Esophagus mucosa (tissue), 1 donor: ENCODE data around the gene MTM1. TPM values are rescaled to one million over a fixed set of nuclear protein-coding genes. Genes with fewer than 3 reads are reported as not detected.

Source experiments
- ATAC-seq: fragments of 200-7000 bp; cut with Tn5 transposase; one replicate; pipeline ENCODE4 v1.9.1; 2020
- total RNA-seq: library from RNA; stranded (reverse); gene quantifications from one replicate; pipeline ENCODE4 v1.2.4, GENCODE V29; 2023
- donor health status: DM: yes; HTN: yes; CAD: no.

Gene MTM1
- total RNA-seq = 13.2 TPM

DNA sequence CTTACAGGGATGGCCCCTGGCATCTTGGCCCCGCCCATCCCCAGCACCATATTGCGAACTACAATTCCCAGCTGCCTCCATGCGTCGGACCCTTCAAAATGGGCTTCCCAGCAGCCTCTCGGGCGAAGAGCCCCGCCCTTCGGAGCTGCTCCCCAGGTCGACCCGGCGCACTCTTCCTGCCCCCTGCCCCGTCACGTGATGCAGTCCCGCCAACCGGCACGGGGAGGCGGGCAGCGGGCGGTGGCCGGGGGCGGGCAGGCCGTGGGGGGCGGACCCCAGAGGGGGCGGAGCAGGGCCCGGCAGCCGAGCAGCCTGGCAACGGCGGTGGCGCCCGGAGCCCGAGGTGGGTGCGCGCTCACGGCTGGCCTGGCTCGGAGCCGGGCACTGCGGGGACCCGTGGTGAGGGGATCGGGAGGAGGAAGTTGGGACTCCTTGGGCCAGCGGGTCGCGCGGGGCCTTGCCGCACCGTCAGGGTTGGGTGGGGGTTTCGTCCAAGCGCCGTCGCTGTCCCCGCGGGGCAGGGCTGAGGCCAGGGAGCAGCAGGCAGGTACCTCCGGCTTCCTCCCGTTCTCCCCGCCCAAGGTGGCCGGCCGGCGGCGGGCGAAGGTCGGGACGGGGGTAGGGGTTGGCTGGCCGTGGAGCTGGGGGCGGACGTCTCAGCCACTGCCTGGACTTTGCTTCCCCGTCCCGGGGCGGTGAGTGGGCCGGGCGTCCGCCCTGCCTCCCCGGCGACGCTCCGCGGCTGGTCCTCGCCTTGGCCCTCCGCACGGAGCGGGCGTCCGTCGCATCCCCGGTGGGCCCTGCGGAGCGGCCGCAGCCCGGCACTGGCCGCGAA, at the start of gene MTM1:
TSS of gene MTM1 (plus strand) at position 302 of the 835 bp plus-strand sequence. CDS start 23,994 bp downstream, outside the sequence.
- peak; percentile 96 for ATAC-seq

DNA sequence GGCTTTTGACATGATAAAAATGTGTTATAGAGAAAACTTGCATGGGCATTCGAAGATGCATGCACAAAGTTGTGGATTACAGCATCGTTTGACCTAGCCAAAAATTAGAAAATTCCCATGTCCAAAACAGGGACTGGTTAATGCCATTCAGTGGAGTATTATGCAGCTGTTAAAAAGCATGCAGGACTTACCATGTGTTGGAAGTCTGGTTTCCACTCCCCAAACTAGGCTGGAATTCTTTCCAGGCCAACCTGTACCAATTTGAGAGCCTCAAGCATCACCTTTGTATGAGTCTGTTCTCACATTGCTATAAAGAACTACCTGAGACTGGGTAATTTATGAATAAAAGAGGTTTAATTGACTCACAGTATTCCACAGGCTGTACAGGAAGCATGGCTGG, 45.9 kb upstream of the MTM1 start:
- no peak for ATAC-seq

DNA sequence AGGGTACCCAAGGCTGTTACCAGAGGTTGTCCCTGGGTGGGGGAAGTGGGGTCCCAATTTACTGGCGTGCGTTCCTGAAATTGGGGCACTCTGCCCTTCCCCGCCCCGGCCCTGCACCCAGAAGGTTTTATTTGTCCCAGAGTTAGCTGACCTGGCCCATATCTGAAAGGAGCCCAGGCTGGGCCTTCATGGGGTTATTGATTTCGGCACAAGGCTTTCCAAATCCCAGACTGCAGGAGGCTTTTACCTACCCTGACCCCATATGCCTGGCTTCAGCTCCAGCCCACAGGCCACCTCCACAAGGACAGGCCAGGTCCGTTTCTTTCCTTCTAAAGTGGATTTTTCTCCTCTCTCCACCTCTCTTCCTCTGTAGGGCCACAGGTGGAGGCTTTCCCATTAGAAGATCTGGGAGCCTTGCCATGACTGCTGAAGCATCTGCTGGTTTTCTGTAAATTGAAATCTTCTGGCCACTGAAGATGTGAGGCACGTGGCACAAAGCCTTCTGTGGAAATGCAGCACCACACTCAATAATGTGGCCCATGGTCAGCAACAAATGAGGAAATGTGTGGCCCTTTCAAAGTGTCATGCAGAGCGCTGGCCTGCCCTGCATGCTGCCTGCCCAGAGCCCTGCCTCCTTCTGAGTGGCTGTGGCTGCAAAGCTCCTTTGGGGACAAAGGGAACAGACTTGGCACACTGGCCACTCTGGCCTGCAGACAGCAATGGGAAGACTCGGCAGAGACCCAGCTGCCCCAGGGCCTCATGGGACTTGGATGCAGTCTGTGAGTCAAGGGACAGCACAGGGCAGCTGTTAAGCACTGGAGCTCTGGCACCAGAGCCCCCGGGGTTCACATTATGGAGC, 43.1 kb upstream of the MTM1 start:
- no peak for ATAC-seq

DNA sequence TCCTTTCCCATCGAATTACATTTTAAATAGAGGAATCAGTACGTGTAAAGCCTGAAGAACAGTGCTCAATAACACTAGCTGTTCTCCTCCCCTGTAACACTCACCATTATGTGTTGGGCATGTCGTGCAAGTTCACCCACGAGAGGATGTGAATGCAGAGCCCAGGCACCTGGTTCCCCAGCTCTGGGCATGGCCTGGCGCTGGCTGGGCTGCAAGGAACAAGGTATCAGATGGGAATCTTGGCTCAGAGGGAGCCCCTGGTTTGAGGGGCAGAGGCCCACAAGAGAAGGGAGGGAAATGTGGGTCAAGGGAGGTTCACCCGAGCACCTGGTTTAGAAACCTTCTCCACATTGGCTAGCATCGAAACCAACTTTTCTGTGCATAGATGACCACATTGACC, 41.7 kb upstream of the MTM1 start:
- ATAC-seq = no peak

DNA sequence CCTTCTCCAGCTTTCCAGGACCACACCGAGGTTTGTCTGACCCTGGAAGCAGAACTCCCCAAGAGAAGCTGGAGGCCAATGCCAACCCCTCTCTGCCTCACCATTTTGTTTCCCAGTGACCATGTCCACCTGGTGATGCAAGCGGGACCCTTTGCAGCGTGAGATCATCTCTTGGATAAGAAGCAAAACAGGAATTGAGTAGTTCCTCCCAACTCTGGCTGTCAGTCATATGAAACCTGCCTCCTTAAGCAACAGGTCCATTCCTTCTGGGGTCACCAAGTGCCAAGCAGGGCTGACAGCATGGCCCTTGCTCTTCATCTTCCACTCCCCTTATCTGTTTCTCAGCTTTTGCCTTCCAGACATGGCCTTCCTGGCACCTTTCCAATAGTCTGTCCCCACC, 41.3 kb upstream of the MTM1 start:
- ATAC-seq = no peak

DNA sequence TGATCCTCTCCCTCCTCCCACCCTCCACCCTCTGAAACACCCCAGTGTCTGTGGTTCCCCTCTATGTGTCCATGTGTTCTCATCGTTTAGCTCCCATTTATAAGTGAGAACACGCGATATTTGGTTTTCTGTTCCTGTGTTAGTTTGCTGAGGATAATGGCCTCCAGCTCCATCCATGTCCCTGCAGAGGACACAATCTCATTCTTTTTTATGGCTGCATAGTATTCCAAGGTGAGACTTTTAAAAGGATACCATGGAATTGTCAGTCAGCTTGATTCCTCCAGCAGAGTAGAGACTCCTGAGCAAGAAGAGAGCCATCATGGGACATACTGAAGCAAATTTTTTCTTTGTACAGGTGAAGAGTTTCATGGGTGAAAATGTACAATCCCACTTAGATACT, 38.8 kb upstream of the MTM1 start:
- no peak for ATAC-seq

DNA sequence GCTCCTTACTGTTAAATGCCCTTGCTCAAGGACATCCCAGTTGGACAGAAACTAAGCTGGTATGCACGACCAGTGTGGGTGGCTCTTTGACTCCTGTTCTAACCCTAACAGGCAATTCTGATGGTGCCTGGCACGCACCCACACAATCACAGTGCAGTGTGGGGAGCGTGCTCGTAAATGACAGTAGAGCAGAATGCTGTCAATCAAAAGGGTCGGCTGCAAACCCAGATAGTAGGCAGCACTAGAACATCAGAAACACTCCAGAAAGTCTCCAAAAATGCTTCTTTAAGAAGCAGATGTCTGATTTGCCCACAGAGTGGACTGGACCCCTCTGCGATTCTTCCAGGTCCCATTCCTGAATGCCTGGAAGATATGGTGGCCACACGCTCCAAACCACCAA, 37.6 kb upstream of the MTM1 start:
- no peak for ATAC-seq

DNA sequence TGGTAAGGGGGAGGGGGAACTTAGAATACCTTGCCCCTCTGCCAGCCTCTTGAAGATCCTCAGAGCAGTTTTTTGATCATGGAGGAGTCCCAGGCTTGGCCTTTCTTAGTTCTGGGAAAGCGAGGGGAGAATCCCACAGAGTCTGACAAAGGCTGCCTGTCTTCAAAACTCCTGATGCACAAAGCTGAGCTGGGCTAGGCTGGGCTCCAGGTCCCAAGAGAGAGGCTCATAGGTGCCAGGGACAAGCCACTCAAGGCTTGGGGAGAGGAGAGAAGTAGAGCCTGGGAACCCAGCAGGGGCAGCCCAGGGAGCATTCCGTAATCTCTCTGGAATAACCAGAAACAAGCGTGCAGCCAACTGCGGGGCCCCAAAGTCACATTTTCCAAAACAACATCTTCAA, 37.0 kb upstream of the MTM1 start:
- no peak for ATAC-seq

DNA sequence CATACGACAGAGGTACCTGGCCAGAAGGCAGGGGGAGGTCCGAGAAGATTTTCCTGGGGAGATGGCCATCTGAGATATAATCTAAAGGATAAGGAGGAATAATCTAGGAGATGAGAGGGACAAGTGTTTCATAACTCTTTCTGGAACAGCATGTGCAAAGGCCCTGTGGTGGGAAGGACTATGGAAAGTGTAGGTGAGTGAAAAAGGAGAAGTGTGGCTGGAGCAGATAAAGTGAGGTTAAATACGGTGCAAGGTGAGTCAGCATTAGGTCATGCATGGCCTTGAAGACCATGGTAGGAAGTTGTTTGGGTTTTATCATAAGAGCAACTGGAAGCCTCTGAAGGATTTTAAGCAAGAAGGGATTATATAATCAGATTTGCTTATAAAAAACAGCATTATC, 34.6 kb upstream of the MTM1 start:
- ATAC-seq = no peak

DNA sequence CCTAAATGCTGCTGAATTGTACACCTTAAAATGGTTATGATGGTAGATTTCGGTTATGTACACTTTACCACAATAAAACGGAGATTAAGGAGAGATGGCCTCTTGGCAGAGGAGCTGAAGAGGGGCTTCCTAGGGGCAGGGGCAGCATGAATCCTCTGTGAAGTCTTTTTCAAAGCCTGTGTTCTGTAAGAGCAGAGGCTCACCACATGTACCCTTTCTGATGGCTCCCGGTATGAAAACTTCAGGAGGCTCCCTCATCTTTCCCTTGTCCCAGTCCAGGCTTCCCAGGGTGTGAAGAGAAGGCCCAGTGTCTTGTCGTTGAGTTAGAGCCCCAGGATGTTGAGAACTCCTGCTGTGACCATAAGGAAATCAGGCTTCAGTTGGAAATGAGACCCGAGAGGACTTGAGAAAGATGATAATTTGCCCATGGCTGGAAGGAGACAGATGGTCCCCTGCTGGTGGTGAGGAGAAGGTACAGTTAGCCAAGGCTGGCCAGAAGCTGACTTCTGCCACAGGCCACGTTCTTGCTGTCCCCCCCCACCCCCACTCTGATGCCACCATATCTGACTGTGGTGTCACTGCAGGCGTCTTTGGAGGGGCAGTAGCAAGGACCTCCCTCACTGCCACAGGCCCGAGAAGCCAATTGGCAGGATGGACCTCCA, 31.8 kb upstream of the MTM1 start:
- ATAC-seq = no peak

DNA sequence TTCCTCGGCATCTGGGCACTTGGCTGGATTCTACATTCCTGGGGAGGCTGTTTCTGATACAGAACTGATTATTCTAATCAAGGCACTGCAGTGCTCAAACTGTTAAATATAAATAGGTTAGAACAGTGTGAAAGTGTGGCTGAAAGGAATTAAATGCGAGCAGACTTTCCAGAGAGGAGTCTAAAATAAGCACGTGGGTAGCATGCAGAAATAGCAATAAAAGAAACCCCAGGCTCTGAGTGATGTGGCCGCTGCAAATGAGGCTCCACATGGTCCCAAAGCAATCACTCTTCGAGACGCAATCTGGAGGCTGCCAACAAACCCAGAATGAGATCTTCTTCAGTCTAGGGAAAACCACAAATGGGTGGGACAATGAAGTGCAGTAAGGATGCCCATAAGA, 30.6 kb upstream of the MTM1 start:
- ATAC-seq = no peak

DNA sequence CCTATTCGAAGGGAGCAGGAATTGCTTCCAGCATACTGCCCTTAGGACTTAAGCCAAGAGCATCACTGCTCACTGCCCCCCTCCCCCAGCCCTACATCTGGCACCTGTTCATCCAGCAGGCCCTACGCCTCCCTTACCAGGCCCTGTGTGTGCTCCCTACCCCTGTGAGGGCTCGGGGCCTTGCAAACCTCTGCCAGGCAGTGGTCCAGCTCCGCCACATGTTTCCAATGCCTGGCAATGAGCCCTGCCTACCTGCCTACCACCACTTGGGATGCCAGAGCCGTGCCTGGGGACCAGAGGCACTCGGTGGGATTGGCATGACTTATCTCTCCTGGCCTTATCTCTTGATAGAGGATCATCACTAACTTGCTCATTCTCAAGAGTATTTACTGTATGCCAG, 27.5 kb upstream of the MTM1 start:
- ATAC-seq = no peak

DNA sequence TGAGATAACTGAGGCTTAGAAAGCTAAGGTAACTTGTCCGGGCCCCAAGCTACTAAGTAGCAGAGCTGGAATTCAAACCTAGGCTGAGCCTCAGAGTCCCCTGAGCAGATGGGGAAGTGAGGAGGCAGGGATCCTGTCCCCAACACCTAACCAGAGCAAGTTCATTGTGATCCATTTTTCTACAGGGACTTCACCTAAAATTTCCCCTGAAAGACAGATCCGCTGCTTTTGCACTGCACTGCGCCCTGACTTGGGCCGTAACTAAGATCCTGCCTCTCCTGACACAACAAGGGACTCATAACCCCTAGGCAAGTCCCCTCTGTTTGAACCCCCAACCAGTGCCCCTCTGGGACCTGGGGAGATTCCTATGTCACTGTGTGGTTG, 25.6 kb upstream of the MTM1 start:
- no peak for ATAC-seq

DNA sequence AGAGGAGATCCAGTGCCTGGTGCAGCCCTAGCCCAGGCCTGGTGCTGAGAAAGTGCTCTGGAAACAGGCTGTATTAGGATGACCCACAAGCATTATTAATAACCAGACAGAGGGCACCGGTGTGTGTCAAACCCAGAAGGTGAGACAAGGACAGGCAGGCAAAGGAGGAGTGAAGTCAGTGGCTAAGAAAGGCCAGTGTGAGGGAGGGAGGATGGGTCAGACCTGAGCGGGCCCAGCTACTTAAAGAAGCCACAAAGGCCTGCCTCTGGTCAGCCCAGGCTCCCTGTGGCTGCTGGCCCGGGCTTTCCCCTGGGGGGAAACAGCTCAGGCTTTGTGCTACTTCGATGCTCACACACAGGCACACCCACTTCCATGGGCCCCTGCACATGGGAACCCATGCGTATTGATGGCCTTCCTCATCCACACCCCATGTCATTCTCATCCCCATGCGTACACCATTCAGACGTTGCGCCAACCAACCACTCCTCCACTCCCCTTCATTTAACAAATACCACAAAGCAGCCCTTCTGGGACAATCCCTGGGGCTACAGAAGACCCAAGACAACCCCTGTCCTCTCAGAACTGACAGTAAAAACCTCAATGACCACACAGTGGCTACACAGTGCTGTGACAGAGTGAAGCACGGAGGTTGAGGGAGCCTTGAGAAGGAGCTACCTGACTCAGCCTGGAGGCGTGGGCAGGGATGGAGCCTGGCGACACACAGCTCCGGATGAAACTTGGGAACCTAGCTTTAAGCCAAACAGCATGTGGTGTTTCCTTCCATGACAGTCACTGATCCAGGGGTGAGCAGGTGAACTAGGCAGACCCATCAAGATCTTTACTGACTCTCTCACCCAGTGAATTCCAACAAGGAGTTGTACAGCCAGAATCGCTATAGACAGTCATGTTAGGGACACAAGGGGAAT, 24.9 kb upstream of the MTM1 start:
- no peak for ATAC-seq

DNA sequence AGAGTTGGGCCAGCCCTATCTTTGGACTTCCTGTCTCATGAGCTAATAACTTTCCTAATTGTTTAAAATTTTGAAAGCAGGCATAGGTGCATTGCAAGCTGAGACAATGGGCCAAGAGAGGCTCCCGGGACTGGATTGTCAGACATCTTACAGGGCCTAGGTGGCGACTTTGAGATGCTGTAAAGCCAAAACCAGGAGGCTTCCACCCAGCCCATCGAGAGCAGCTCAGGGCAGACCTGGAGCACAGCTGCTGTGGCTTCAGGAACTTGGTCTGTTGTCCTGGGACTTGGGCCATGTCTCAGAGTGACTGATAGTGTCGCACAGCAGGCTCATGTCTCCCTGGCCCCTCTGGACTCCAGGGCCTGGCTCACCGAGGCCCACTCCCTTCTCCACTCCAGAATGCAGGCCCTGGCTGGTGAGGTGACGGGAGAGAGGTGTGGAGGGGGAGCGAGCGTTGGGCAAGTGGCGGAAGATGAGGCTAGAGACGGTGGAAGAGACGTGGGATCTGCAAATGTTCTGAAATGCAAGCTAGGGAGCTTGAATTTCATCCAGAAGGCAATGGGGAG, 24.1 kb upstream of the MTM1 start:
- no peak for ATAC-seq

DNA sequence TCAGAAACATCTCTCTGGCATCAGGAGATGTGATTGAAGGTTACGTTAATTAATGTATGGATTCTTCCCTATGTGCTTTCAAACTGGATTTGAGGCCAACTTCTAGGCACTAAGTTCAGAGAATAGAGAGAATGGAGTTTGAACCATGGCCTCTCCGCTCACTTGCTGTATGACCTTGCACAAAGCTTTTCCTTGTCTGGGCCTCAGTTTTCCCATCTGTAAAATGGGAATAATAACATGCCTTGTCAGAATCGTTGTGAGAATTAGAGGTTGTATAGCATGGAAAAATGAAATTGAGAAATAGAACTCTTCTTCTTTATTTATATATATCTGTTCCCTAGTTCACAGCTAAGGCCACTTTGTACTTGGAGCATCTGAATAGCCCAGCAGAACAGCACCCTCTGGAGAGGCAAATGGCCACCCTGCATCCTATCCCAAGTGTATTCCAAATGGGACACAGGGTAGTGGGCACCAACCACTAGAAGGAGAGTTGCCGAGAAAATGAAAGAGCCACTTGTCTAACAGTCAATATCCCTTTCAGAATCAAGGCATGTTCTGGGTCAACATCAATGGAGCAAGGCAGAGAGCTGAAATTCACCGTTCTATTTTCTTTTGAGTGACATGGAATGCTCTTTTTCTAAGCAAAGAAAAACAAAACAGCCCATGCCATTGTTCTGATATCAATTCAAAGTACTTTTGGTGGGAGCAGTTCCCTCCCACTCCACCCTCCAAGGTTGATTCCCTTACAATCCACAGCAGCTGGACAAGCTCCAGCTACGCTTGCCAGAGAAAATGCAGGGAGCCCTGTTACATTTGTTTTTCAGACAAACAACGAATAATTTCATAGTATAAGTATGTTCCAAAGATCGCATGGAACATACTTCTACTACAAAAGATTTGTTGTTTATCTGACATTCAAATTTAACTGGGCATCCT, 23.3 kb upstream of the MTM1 start:
- ATAC-seq = no peak

DNA sequence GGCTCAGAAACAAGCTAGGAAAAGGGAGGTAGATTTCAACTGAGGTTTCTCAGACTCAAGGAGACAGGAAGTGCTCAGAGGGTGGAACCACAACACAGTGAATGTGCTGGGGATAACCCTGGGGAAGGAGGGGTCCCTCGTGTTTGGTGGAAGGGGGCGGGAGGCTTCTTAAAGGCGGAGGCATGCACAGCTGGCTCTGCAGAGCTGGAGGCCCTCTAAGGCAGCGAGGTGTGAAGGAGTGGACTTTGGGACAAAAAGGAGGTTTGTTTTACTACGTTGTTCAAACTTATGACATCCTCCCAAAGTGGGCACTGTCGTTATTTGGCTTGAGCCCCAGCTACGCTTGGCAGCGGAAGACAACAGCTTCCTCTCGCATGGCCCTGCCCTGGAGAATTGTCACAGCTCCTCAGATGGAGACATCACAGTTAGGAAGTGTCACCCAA, 21.7 kb upstream of the MTM1 start:
- ATAC-seq = no peak

DNA sequence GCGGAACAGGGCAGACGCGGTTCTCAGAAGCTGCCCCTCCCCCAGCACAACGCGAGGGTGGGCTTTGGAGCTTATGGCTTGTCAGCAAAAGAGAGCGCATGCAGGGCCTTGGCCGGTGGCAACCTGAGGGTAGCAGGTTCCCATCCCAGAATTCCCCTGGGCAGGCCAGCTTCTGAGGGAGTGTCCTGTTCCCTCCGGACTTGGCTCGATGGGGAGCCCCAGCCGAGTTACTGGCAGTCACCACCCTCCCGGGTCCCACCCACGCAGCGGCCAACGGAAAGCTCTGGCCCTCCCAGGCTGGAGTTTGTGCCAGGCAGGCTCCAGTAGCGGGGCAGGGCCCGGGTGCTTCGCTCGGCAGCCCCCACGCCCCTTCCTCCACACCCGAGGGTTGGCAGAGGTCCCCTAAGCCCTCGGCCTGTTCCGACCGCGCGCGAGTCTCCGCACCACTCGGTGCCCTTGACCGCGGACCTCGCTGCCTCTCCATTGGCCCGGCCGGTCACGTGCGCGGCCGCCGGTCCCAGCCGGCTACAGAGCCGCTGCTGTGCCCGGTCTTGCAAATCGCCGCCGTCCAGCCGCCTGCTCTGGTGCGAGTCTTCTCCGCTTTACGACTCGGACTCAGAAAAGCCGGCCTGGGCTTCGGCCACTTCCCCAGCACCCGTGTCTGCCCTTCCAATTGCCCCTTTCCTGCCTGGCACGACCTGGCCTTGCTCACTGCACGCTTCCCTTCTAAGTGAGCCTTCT, 20.9 kb upstream of the MTM1 start:
- peak; percentile 74 for ATAC-seq

DNA sequence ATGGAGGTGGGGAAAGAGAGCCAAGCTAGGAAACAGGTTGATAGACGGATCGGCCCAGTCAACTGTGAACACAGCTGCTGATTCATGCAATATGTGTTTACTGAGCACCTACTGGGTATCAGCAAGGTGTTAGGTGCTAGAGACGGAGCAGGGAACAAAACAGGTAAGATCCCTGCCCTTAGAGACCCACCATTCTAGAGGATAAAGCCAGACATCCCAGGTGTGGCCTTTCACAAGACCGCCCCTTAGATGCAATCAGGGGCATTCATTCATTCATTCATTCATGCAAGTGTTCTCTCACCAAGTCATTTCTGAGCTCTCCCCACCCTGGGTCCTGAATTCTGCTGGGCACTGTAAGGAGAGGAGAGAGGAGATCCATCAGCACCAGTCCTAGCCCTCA, 20.2 kb upstream of the MTM1 start:
- ATAC-seq = peak; percentile 40

DNA sequence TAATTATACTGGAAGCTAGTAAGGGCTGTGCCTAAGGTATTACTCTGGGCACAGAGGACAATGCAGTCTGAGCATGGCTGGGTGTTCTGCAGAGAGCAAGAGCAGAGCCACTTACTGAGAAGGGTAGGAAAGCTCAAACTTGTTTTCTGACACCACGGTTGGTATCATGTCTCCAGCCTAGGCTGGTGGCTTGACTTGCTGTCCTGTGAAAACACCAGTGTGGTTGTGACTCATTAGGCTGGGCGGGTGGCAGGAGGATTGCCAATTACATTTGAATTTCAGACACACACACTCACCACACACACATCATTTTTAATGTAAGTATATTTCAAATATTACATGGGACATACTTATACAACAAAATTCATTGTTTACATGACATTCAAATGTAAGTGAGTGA, 19.7 kb upstream of the MTM1 start:
- peak; percentile 55 for ATAC-seq
